Stimulated activated CD4-positive, alpha-beta T cell treated with anti-CD3 and anti-CD28 coated beads, Interleukin-4, amount 100 ng/mL, for 48 hours (primary cell): ENCODE results near the gene DEPDC5.

Source experiments
- DNase-seq, 2 donors: peaks; one replicate each; pipeline ENCODE4 v3.0.0-alpha.2; 2020; ENCODE audit warnings: low read depth in 2 of 2

DEPDC5 gene

DNA sequence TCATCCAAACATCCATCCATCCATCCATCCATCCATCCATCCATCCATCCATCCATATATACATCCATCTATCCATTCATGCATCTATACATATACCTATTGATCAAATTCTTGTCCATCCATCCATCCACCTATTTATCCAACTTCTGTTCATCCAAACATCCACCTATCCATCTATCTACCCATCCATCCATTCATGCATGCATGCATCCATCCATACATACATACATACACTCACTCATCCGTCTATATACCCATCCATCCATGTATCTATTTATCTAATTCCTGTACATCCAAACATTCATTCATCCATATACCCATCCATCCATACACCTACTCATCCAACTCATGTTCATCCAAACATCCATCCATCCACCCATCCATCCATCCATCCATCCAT is 171.2 kb downstream of the DEPDC5 start:
- no peak for DNase-seq

DNA sequence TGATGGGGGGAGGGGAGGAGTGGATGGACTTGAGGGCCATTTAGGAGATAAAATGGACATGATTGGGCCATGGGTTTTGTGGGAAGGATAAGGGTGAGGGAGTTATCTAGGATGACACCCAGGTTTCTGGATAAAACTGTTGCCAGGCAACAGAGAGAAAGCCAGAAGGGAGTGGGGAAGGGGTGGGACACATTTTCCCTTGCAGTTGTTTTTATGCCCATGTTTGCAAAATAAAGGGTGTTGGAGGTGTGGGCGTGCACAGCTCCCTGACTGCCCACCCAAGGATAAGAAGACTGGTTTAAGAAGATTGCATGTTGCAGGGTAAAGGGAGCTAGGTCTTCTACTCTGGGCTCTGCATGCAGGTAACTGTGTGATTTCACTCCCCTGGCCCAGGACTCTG is 172.2 kb downstream of the DEPDC5 start:
- DNase-seq: no peak

DNA sequence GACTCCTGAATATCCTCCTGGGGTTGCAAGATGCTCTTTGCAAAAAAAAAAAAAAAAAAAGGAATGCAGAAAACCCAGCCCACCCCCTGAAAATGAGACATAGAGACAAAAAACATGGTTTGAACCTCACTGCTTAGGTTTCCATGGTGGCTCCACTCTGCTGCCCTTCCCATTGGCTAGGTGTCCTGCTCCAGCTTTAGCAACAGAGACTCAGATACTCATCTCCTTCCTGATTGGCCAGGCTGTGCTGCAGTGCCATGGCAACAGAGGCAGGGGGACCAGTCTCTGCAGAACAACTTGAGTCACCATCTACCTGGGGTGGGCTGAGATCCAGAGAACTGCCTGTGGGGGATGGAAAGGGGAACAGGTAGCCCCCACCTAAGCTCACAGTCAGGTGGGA is 173.2 kb downstream of the DEPDC5 start:
- DNase-seq: no peak

DNA sequence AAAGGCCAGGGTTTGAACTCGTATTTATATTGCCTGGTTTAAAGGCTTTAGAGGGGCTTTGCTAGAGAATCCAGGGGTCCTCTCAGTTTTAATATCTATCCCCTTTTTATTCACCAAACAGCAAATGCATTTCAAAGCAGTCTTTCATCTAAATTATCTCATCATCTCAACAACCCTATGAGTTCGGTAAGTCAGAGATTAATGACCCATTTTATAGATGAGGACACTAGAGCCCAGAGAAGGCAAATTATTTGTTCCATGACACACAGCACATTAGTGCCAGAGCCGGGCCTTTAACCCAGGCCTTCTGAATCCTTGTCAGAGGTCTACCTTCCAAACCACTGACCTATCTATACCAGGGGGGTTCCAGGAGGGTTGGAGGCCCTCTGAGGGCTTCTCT is 173.7 kb downstream of the DEPDC5 start:
- DNase-seq: no peak

DNA sequence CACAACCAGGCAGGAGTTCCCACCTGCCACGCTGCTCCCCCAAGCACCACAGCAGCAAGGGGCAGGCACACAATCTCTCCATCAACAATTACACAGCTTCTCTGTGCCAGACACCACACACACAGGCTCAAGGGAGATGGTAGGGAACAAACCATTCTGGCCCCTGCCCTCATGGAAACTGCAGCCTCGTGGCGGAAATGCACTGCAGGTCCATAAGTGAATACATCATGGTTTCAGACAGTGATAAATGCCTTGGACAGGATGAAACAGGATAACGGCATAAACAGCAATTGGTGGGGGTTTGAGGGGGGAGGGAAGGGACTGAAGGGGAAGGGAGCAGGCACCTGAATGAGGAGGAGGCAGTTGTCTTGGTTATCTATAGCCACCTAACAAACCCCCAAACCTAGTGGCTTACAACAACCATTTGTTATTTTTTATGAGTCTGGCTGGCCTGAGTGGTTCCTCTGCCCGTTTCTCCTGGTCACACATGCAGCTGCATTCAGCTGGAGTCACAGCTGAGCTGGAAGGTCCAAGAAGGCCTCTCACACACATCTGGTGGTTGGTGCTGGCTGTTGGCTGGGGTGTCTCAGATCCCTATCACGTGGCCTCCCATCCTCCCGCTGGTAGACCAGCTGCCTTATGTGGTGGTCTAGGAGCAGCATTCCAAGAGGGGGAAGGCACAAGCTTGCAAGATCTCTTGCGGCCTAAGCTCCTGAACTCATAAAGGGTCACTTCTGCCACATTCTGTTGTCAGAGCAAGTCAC is 175.5 kb downstream of the DEPDC5 start:
- DNase-seq: no peak

DNA sequence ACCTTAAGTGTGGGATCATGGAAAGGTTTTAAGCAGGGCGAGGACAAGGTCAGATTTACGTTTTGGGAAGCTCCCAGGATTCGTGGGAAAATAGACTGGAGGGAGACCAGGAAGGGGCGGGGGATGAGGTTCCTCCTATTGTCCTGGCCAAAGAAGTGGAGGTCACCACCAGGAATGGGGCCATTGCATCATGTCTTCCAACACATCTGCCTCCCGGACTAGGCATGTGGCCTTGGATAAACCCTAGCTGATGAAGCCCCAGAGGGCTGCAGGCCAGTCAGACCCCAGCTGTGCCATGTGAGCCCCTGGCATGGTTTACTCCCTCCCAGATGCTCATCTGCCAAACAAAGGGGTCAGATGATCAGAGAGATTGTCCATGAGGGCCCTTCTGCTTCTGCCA is 179.0 kb downstream of the DEPDC5 start:
- no peak for DNase-seq

DNA sequence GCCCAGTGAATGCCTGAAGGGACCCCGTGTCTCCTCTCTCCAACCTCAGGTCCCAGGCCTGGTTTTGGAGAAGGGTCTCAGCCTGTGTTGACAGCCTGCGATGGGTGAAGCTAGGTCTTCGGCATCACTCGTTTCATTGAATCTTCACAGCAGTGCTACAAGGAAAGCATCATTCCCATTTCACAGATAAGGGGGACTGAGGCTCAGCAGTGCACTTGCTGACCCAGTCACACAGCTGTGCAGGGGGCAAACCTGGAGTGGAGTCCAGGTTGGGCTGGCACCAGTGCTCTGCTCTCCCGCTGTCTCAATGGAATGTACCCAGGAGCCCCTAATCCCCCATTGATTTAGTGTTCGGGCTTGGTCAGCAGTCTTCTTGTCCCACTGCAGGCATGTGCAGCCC is 179.6 kb downstream of the DEPDC5 start:
- DNase-seq: no peak

DNA sequence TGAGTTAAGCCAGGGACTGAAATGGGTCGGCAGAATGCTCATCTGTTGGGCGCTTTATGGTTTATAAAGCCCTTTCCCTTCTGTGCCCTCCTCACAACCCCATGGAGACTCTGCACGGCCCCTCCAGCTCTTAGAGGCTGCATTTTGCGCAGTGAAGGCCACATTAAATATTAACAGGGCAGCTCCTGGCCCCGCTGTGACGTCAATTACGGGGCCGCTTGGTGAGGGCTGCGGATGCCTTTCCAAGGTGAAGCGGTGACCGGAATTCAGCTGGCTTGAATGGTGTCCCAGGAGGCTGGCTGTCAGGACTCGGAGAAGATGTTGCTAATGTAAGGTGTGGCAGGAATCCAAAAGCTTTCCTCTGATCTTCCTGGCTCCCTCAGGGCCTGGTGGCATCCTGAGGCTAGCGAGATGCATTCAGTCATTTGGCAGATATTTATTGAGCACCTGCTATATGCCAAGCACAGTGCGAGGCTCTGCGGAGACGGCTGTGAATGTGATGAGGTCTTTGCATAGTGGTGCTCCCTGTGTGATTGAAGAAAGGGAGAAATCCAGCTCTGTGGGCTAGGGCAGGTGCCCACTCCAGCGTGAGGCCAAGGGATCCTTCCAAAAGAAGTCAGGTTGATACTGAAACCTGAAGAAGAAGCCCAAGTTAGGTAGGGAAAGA is 180.1 kb downstream of the DEPDC5 start:
- DNase-seq: no peak

DNA sequence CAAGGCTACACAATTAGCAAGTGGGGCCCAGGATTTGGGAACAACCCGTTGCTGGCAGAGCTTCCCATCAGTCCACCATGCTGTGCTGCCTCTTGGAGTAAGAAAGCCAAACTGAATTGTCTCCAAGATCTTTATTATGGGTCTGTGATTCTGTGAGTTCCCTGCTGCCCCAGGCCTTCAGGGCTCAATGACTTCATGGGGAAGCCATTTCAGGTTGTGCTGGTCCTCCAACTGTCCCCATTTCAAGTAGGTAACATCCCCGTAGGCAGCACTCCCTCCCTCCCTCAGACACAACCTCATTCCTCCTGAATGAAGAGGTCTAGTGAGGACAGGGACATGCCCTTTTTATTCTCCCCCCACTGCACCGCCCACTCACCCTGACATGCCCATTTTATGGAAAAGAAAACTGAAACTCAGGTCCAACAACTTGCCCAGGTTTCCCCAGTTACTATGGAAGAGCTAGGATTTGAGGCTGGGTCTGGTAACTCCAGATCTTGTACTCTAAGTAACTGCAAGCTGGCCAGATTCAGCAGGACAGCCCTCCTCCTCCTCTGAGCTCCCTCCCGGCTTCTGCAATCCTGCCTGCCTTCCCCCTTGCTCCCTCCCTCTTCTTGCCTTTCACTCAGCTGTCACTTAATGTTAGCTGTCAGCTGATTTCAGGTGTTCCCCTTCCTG is 182.3 kb downstream of the DEPDC5 start:
- no peak for DNase-seq

DNA sequence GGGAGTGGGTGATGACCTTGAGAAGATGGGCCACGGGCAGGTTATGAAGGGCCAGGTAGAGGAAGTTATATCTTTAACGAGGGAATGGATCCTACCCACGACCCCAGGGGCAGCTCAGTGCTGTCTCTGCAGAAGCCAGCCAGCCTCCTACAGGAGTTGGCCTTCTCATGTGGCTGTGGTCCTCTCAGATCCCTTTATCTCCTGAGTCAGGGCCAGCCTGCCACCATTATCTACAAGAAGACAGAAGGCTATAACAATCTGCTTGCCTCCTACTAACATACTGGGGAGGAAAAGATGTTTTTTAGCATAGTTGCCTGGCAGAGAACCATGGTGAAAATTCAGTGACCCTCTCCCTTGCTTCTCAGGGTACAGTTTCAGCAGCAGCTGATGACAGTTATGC is 183.5 kb downstream of the DEPDC5 start:
- DNase-seq: no peak

DNA sequence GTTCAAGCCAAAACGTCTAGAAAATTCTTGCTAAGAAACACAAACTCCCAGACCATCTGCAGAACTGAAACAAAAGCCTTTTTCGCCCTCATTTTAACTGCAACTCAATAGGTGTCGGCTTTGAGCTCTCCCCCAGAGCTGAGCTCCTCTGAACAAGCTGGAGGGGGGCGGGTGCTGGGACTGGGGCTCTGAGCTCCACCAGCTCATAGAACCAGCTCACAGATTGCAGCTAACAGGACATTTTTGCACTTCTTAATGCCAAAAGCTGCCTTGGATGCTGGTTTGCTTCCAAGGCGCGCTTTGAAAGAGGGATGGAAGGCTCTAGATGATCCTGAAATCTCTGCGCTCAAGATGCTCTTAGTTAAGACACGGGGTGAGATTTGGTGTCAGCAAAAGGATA is 184.5 kb downstream of the DEPDC5 start:
- no peak for DNase-seq

DNA sequence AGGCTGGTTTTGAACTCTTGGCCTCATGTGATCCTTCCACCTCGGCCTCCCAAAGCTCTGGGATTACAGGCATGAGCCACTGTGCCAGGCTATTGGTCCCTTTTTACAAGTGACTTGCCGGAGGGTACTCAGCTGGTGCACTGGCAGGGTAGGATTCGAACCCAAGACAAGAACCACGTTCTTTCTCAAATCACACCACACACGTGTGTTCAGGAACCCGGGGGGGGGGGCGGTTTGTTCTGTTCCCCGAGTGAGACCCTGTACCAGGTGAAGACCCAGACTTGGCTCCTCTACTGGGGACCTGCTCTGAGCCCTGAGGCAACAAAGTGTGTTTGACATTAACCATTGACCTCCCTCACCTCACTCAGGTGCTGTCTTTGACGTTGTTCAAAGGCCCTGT is 186.7 kb downstream of the DEPDC5 start:
- DNase-seq: no peak

DNA sequence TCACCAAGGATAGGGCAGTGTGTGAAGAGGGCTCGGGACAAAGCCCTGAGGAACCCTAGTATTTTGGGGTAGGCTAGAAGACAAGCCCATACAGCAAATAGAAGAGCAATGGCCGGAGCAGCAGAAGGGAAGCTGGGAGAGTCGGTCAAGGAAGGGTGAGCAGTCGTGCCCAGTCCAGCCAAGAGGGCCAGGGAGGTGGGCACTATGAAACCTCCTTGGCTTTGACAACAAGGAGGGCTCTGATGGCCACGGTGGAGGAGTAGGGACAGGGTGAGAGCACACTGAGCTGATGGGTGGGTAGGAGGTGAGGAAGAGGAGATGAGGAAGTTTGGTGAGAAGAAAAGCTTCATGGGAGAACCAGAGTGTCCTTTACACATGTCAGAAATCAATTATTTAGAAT is 188.3 kb downstream of the DEPDC5 start:
- DNase-seq: no peak

DNA sequence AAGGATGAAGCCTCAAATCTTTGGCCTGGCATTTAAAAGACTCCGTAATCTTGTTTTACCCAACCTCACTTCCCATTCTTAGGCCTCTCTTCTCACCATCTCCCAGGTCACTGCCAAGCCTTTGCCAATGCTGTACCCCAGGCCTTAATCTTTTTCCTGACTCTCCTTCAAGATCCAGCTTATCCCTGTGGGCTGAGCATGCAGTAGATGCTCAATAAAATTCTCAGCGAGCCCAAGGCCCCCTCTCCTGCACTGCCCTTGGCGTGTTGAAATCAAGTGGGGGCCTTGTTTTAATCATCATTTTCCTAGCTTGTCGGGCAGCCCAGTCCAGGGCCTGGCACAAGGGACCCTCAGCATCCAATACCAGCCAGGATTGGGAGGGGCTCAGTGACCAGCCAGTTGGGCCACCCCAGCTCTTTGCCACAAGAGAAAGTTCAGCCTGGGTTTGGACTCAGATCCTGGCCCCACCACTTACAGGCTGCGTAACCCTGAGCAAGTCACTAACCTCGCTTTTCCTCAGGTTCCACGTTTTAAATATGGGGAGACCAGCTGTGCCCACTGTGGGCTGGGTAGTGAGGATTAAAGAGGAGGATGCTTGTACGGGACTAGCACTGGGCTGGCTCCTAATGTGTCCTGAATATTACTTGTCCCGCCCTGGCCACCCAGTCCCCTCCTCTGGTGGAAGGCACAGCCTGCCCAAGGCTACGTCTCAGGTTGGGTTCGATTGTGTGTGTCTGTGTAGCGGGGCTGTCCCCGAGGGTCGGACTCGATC is 189.6 kb downstream of the DEPDC5 start:
- no peak for DNase-seq

DNA sequence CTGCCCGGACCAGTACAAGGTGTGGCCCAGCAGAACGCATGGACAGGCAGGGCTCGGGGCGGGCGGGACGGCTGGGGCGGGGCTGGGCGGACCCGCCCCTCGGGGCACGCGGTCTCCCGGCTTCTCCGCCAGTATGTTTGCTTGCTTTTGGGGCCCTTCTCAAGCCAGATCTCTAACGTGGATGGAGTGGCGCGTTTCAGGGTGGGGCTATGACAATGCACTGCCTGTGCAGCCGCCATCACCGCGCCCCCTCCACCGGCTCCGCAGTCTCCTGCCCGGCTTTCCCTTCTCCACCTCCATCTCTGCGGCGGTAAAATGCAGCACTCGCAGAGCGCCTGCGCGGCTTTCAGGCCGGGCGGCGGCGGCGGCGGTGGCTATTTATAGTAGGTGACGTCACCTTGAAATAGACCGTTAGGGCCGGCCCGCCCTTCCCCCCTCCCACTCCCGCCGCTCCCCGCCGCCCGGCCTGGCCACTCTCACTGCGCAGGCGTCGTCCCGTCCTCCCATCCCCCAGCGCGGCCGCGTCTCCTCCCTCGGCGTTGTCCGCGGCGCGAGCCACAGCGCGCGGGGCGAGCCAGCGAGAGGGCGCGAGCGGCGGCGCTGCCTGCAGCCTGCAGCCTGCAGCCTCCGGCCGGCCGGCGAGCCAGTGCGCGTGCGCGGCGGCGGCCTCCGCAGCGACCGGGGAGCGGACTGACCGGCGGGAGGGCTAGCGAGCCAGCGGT is 190.3 kb downstream of the DEPDC5 start, which contains the start of gene YWHAH:
YWHAH (plus strand) TSS at position 558 of the 722 bp plus-strand sequence. CDS start 199 bp downstream, outside the sequence.
- peak; percentile 90 to 91 for DNase-seq

DNA sequence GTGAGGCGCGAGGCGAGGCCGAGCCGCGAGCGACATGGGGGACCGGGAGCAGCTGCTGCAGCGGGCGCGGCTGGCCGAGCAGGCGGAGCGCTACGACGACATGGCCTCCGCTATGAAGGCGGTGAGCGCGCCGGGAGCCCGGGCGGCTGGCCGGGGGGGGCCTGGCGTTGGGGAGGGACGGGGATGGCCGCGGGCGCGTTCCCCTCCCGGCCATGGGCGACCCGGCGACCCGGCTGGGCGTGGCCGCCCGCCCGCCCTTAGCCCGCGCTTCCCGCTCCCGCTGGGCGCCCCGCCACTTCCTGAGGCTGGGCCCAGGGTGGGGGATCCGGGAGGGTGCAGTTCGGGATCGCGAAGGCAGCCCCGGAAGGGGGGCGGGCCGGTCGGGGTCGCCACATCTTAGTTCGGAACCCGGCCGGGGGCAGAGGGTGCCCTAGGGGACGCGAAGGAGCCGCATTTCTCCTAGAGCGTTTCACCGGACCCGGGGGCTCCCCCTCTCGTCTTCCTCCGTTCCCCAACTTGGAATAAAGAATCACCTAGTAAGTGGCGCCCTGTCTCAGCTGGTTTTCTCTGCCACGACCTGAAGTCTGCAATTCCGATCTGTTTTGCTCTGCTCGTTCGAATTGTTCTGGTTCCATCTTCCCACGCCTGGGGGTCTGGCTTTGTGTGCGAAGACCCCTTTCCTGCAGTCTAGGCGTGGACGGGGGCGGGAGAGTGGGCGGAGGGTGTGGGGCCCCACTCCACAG is 191.1 kb downstream of the DEPDC5 start:
- peak in 1 of 2 donors; percentile 22 for DNase-seq

DNA sequence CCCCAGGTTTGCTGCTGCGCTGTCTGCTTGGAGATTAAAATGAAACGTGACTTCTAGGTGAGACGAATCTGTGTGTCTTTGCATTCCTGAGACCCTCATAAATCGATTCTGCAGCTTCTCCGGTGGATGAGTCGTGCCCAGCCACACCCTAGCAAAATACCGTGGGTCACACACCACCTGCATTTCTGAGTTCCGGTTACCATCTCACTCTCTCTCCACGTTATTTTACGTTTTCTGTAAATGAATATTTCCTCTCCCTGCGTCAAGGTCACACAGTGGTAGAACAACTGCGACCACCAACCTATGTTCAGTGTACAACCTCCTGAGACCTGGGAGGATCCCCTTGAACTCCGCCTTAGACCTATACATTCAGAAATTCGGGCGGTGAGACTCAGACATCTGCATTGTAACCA is 191.6 kb downstream of the DEPDC5 start:
- DNase-seq: no peak

DNA sequence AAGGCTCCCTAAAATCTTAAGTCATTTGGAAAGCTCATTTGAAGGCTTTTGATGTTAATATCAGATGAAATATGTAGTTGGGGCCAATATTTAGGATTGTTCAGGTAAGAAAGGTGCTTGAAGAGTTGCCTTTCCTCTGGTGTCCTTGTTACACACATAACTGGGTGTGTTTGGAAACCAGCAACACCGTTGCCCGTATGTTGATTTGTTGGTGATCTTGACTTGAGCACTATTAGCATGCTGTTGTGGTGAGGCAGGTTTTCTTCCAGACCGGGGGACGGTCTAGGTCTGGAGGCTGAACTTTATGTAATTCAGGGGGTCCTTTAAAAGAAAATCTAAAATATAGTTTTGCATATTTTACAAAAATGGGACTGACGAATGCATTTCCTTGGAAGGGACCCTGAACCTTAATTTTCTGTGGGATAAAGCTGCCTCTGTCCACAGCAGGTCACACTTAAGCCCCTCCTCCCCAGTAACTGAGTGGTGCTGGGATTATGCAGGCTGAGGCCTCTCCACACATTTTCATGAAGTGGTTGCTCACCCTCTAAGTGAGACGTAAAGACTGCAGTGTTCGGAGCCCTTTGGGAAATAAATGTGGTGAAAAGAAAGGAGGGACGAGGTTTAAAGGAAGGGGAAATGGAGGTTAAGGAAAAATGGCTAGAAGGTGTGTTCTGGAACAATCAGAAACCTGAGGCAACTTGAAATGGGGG is 192.3 kb downstream of the DEPDC5 start:
- no peak for DNase-seq

DNA sequence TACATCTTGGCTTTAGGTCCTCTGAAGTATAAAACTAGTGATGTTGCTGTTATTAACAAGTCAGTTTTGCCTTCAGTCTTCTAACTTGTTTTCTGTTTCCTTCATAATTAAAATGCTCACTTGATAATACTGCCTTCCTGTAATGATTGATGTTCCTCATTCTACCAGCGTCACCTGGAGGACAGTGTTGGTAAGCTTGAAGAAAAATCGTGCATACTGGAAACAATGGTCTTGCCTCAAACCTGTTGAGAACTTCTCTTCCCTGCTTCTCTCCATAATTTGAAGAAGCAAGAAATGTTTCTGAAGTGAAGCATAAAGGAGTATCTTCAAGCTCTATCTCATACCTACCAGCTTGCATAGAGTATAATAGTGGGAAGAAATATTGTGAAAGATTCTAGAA is 193.5 kb downstream of the DEPDC5 start:
- DNase-seq: no peak

DNA sequence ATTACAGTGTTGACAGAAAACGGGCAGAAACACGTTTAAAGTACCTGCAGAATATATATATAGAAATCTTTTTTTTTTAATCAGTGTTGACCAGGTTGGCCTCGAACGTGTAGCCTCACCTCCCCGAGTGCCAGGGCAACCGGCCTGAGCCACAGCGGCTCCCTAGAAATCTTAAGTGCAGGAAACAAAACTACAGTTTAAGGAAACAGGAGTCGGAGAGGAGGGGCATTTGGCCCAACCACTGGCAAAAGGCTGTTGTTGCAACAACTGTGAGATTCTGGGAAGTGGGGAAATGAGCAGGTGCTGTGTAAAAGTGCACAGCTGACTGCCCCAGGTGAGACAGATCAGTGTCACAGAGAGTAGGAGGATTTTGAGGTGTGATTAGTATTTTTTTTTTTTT is 194.2 kb downstream of the DEPDC5 start:
- no peak for DNase-seq
